Osteoblast (primary cell): ENCODE data around the gene GDF15. TPM values are rescaled to one million over a fixed set of nuclear protein-coding genes. Genes with fewer than 3 reads are reported as not detected.

Source experiments
- DNase-seq: peaks from one replicate; pipeline ENCODE4 v3.0.0; 2011; ENCODE audit warnings: low spot score, mixed read lengths; ENCODE audit not compliant: insufficient read length; ENCODE audit errors: missing footprints
- H2AFZ ChIP-seq: 2 replicates; pipeline ENCODE4 v1.6.0; 2011; ENCODE audit warnings: mild to moderate bottlenecking, low read length
- H3K27ac ChIP-seq: 2 replicates; pipeline ENCODE4 v1.5.1; 2011; ENCODE audit warnings: mild to moderate bottlenecking, low read depth, low read length, moderate library complexity
- H3K27me3 ChIP-seq: 2 replicates; pipeline ENCODE4 v1.6.0; 2012; ENCODE audit warnings: mild to moderate bottlenecking, control low read depth, inconsistent platforms, low read length, moderate library complexity; ENCODE audit not compliant: insufficient read depth
- H3K36me3 ChIP-seq: 2 replicates; pipeline ENCODE4 v1.5.1; 2011; ENCODE audit warnings: mild to moderate bottlenecking, low read length, control low read depth, moderate library complexity; ENCODE audit not compliant: insufficient read depth
- H3K4me1 ChIP-seq: 2 replicates; pipeline ENCODE4 v1.5.1; 2011; ENCODE audit warnings: mild to moderate bottlenecking, low read length, control low read depth, moderate library complexity; ENCODE audit not compliant: insufficient read depth
- H3K4me2 ChIP-seq: 2 replicates; pipeline ENCODE4 v1.6.0; 2011; ENCODE audit warnings: mild to moderate bottlenecking, low read length; ENCODE audit not compliant: insufficient read depth
- H3K4me3 ChIP-seq: fragments of 200-600 bp; sonication (generic); 3 replicates; pipeline ENCODE4 v1.5.1; 2012; ENCODE audit warnings: mild to moderate bottlenecking, low read length, inconsistent platforms; ENCODE audit not compliant: insufficient read depth
- H3K79me2 ChIP-seq: 2 replicates; pipeline ENCODE4 v1.6.0; 2012; ENCODE audit warnings: mild to moderate bottlenecking, low read length, control low read depth, inconsistent platforms; ENCODE audit not compliant: insufficient read depth
- H3K9me3 ChIP-seq: 2 replicates; pipeline ENCODE4 v1.5.1; 2011; ENCODE audit warnings: low read depth, low read length, control low read depth
- H4K20me1 ChIP-seq: 2 replicates; pipeline ENCODE4 v1.6.0; 2012; ENCODE audit warnings: mild to moderate bottlenecking, low read length, control low read depth; ENCODE audit not compliant: insufficient read depth
- CTCF ChIP-seq: IDR thresholded peaks from 2 replicates; pipeline ENCODE4 v1.5.1; 2011; ENCODE audit warnings: mild to moderate bottlenecking, low read depth, low read length, moderate library complexity; ENCODE audit errors: extremely low read depth
- total RNA-seq: library from RNA; depleted of rRNA; stranded (reverse); fragments of >200 nt; gene quantifications from 2 replicates; pipeline ENCODE4 v1.2.3, GENCODE V29; 2012

GDF15 gene
- total RNA-seq, 1 donor, result 74.2 TPM

GRCh38 chr19:18388960-18389725 lies 3.2 kb downstream of the GDF15 start:
- Histone ChIP-seq H3K4me2 (peak overlapping the region; percentile 78), H3K9me3 (no peaks in the 10 kb centered on the region), H4K20me1 (no peaks in the 10 kb centered on the region), H2AFZ (no peak overlapping the region), H3K27me3 (no peaks in the 10 kb centered on the region), H3K4me3 (peak overlapping the region; percentile 77), H3K79me2 (peaks cover 12% of the 10 kb centered on the region), H3K27ac (no peak overlapping the region), H3K36me3 (peaks cover 14% of the 10 kb centered on the region), H3K4me1 (peaks cover 14% of the 10 kb centered on the region)
- peak; percentile 43 for DNase-seq
- no peak for TF ChIP-seq CTCF

- TF ChIP-seq CTCF, result no peak
- Histone ChIP-seq H3K4me3 (no peak overlapping the region), H2AFZ (no peak overlapping the region)
Measured at GRCh38 chr19:18389726-18390064, 3.7 kb downstream of the GDF15 start.

GRCh38 chr19:18390065-18390907 lies 4.3 kb downstream of the GDF15 start:
- no peaks in the 10 kb centered on the region for H3K9me3 ChIP-seq
- peaks cover 12% of the 10 kb centered on the region for H3K79me2 ChIP-seq
- no peaks in the 10 kb centered on the region for H4K20me1 ChIP-seq
- H3K27me3 ChIP-seq, result no peaks in the 10 kb centered on the region
- peaks cover 14% of the 10 kb centered on the region for H3K36me3 ChIP-seq
- DNase-seq, result peak; percentile 42
- no peak for TF ChIP-seq CTCF
- no peak overlapping the region for H3K4me3 ChIP-seq
- H3K4me2 ChIP-seq, result no peak overlapping the region
- peaks cover 14% of the 10 kb centered on the region for H3K4me1 ChIP-seq
- H2AFZ ChIP-seq, result no peak overlapping the region
- no peak overlapping the region for H3K27ac ChIP-seq

More at GRCh38 chr19:18389726-18390064, 3.7 kb downstream of the GDF15 start:
- H3K79me2 ChIP-seq, result peaks cover 12% of the 10 kb centered on the region
- no peaks in the 10 kb centered on the region for H3K9me3 ChIP-seq
- no peaks in the 10 kb centered on the region for H3K27me3 ChIP-seq
- H3K4me1 ChIP-seq, result peaks cover 14% of the 10 kb centered on the region
- no peaks in the 10 kb centered on the region for H4K20me1 ChIP-seq
- no peak for DNase-seq
- no peak overlapping the region for H3K4me2 ChIP-seq
- H3K27ac ChIP-seq, result no peak overlapping the region
- H3K36me3 ChIP-seq, result peaks cover 14% of the 10 kb centered on the region

- peak; percentile 69 for DNase-seq
- Histone ChIP-seq H2AFZ (no peak overlapping the region), H3K4me2 (no peak overlapping the region), H3K4me3 (no peak overlapping the region), H3K79me2 (peaks cover 9% of the 10 kb centered on the region), H3K36me3 (peaks cover 14% of the 10 kb centered on the region), H3K4me1 (peaks cover 9% of the 10 kb centered on the region), H3K27me3 (peaks cover 1% of the 10 kb centered on the region), H3K9me3 (no peaks in the 10 kb centered on the region), H4K20me1 (no peaks in the 10 kb centered on the region), H3K27ac (no peak overlapping the region)
- no peak for TF ChIP-seq CTCF
Measured at GRCh38 chr19:18391509-18392075, 5.6 kb downstream of the GDF15 start.
